ENCODE data around the gene TTC1.

DNA sequence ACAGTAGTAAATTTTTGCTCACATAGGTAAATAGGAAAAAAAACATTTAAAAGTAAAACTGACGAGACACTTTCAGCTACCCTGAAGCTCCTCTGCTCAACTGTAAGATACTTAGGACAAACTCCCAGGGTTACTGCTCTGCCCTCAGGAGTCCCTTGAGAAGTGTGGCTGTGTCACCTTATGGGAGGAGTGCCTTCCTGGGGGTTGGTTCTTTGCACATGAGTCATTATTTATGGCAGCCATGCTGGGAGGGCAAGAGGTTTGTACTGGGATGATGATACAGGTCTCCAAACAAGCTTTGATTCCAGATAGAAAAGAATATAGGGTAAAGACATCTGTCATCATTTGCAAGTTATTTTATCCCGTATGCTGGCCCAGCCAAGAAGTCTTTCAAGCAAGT, 45.9 kb downstream of the TTC1 start:
- TF ChIP-seq BACH2 (CRISPR knock-in tag; IDR thresholded peaks at IDR 0.05; ENCODE audit: borderline replicate concordance) = no peak
- no peak for TF ChIP-seq CSDC2 (CRISPR knock-in tag; IDR thresholded peaks at IDR 0.05)
- TF ChIP-seq ARNTL (CRISPR knock-in tag; IDR thresholded peaks at IDR 0.05; ENCODE audit: borderline replicate concordance, low read depth) = no peak
- no peak for TF ChIP-seq ZFP30 (CRISPR knock-in tag; IDR thresholded peaks at IDR 0.05)
- TF ChIP-seq, protein P1, sequence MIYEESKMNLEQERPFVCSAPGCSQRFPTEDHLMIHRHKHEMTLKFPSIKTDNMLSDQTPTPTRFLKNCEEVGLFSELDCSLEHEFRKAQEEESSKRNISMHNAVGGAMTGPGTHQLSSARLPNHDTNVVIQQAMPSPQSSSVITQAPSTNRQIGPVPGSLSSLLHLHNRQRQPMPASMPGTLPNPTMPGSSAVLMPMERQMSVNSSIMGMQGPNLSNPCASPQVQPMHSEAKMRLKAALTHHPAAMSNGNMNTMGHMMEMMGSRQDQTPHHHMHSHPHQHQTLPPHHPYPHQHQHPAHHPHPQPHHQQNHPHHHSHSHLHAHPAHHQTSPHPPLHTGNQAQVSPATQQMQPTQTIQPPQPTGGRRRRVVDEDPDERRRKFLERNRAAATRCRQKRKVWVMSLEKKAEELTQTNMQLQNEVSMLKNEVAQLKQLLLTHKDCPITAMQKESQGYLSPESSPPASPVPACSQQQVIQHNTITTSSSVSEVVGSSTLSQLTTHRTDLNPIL (CRISPR knock-in tag; IDR thresholded peaks at IDR 0.05; ENCODE audit: low read depth) = no peak
- TF ChIP-seq PPARA (CRISPR knock-in tag; IDR thresholded peaks at IDR 0.05; ENCODE audit: borderline replicate concordance) = no peak
- TF ChIP-seq GLIS3 (CRISPR knock-in tag; IDR thresholded peaks at IDR 0.05) = no peak
- TF ChIP-seq TOX (CRISPR knock-in tag; IDR thresholded peaks at IDR 0.05; ENCODE audit: borderline replicate concordance) = no peak
- TF ChIP-seq SNAI2 (CRISPR knock-in tag; IDR thresholded peaks at IDR 0.05) = no peak
- TF ChIP-seq TCF4 (CRISPR knock-in tag; IDR thresholded peaks at IDR 0.05; ENCODE audit: borderline replicate concordance) = no peak
- TF ChIP-seq, protein P2, sequence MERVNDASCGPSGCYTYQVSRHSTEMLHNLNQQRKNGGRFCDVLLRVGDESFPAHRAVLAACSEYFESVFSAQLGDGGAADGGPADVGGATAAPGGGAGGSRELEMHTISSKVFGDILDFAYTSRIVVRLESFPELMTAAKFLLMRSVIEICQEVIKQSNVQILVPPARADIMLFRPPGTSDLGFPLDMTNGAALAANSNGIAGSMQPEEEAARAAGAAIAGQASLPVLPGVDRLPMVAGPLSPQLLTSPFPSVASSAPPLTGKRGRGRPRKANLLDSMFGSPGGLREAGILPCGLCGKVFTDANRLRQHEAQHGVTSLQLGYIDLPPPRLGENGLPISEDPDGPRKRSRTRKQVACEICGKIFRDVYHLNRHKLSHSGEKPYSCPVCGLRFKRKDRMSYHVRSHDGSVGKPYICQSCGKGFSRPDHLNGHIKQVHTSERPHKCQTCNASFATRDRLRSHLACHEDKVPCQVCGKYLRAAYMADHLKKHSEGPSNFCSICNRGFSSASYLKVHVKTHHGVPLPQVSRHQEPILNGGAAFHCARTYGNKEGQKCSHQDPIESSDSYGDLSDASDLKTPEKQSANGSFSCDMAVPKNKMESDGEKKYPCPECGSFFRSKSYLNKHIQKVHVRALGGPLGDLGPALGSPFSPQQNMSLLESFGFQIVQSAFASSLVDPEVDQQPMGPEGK (CRISPR knock-in tag; IDR thresholded peaks at IDR 0.05; ENCODE audit: borderline replicate concordance) = no peak
